Loucy (cell line): ENCODE results near the gene SLC26A8.
"Not testable (repeated sequence)": the region's sequence is repeated elsewhere in the genome, so short reads cannot be mapped to it uniquely, and the experiment has no call there.

ENCODE experiments used
- H2AFZ ChIP-seq: fragments of 200-600 bp; sonication (generic); 2 replicates; pipeline ENCODE4 v1.6.0; 2016; ENCODE audit warnings: antibody characterized with exemption, mild to moderate bottlenecking, low read length, moderate library complexity
- H3F3A ChIP-seq: fragments of 200-600 bp; 2 replicates; pipeline ENCODE4 v1.6.0; 2016; ENCODE audit warnings: antibody characterized with exemption, low read depth, mild to moderate bottlenecking
- H3K27me3 ChIP-seq: fragments of 200-600 bp; sonication (generic); 2 replicates; pipeline ENCODE4 v1.6.1; 2014; ENCODE audit warnings: low read length, mild to moderate bottlenecking; ENCODE audit not compliant: insufficient read depth, poor library complexity, severe bottlenecking
- H3K36me3 ChIP-seq: fragments of 200-600 bp; sonication (generic); 2 replicates; pipeline ENCODE4 v1.6.1; 2016; ENCODE audit warnings: low read length; ENCODE audit not compliant: insufficient read depth
- H3K4me1 ChIP-seq: fragments of 200-600 bp; sonication (generic); 2 replicates; pipeline ENCODE4 v1.5.1; 2014; ENCODE audit warnings: low read length, mild to moderate bottlenecking; ENCODE audit not compliant: insufficient read depth, poor library complexity, severe bottlenecking
- H3K4me2 ChIP-seq: fragments of 200-600 bp; sonication (generic); 2 replicates; pipeline ENCODE4 v1.6.0; 2014; ENCODE audit warnings: antibody characterized with exemption, low read length, low read depth, mild to moderate bottlenecking; ENCODE audit not compliant: poor library complexity, severe bottlenecking
- H3K4me3 ChIP-seq: fragments of 200-600 bp; sonication (generic); 2 replicates; pipeline ENCODE4 v1.5.1; 2014; ENCODE audit warnings: low read length, mild to moderate bottlenecking, mixed read lengths; ENCODE audit not compliant: poor library complexity, severe bottlenecking
- H3K79me2 ChIP-seq: fragments of 200-600 bp; sonication (generic); 2 replicates; pipeline ENCODE4 v1.6.1; 2014; ENCODE audit warnings: low read length; ENCODE audit not compliant: insufficient read depth
- H3K9ac ChIP-seq: fragments of 200-600 bp; sonication (generic); 2 replicates; pipeline ENCODE4 v1.6.0; 2014; ENCODE audit warnings: mild to moderate bottlenecking, low read depth, low read length, moderate library complexity; ENCODE audit not compliant: poor library complexity, severe bottlenecking
- H3K9me2 ChIP-seq: fragments of 200-600 bp; sonication (generic); replicated peaks from 2 replicates; pipeline ENCODE4 v1.6.1; 2016; ENCODE audit warnings: low read depth, low read length, mixed read lengths
- H3K9me3 ChIP-seq: fragments of 200-600 bp; sonication (generic); 2 replicates; pipeline ENCODE4 v1.6.1; 2014; ENCODE audit warnings: mild to moderate bottlenecking, antibody characterized with exemption, low read length, low read depth; ENCODE audit not compliant: insufficient read depth
- H4K20me1 ChIP-seq: fragments of 200-600 bp; sonication (generic); 2 replicates; pipeline ENCODE4 v1.6.0; 2014; ENCODE audit warnings: antibody characterized with exemption, low read length, mild to moderate bottlenecking; ENCODE audit not compliant: insufficient read depth, poor library complexity, severe bottlenecking
- CTCF ChIP-seq: fragments of 200-600 bp; sonication (generic); conservative IDR thresholded peaks from 2 replicates; pipeline ENCODE4 v1.5.1; 2014; ENCODE audit warnings: mild to moderate bottlenecking, antibody characterized with exemption, low read length
- EZH2phosphoT487 ChIP-seq: fragments of 200-600 bp; IDR thresholded peaks from 2 replicates; pipeline ENCODE4 v1.6.1; 2018; ENCODE audit warnings: antibody characterized with exemption, mild to moderate bottlenecking, moderate library complexity, borderline replicate concordance

SLC26A8 gene

DNA sequence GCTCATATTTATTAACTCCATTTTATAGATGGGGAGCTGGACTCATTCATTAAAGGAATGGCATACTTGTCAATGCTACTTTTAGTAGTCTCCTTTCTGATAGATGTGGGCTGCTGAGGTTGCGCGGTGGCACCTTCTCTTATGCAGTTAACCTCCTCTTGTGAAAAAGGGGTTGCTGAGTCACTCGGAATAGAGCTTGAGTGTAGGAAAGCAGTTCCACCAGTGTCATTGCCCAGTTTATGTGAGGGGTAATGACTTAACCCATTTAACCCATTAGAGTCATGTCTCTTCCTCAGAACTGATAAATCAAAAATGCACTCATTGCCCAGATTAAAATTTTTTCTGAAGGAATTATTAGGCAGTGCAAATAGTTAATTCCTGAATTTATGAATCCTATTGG is 9.5 kb upstream of the SLC26A8 start:
- H2AFZ ChIP-seq: no peak overlapping the region
- H3K79me2 ChIP-seq: peaks cover 100% of the 10 kb centered on the region
- TF ChIP-seq CTCF (no peak), EZH2phosphoT487 (no peak)
- H4K20me1 ChIP-seq: peaks cover 98% of the 10 kb centered on the region
- peak overlapping the region; percentile 85 for H3K4me2 ChIP-seq
- peaks cover 11% of the 10 kb centered on the region; the same call in 1 of the 2 replicates for H3K36me3 ChIP-seq
- H3K9me2 ChIP-seq: no peaks in the 10 kb centered on the region
- no peaks in the 10 kb centered on the region for H3K27me3 ChIP-seq
- H3K4me1 ChIP-seq: peaks cover 61% of the 10 kb centered on the region
- H3K9me3 ChIP-seq: no peaks in the 10 kb centered on the region
- peak overlapping the region; percentile 85 for H3K4me3 ChIP-seq
- peak overlapping the region; percentile 100 for H3K9ac ChIP-seq
- peaks cover 5% of the 10 kb centered on the region; the same call in 1 of the 2 replicates for H3F3A ChIP-seq

DNA sequence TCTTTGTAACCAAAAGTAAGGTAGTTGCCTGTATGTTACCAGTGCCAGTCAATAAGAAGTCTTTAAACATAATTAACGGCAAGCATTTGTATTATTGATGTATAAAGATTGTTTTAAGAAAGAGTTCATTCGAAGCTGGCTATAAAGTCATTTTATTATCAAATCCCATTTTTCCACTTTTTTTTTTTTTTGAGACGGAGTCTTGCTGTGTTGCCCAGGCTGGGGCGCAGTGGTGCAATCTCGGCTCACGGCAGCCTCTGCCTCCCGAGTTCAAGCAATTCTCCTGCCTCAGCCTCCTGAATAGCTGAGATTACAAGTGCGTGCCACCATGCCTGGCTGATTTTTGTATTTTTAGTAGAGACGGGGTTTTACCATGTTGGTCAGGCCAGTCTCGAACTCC is 8.7 kb upstream of the SLC26A8 start:
- peaks cover 96% of the 10 kb centered on the region for H4K20me1 ChIP-seq
- peak overlapping the region; percentile 85 for H3K4me3 ChIP-seq
- H3K9me3 ChIP-seq: not testable (repeated sequence)

DNA sequence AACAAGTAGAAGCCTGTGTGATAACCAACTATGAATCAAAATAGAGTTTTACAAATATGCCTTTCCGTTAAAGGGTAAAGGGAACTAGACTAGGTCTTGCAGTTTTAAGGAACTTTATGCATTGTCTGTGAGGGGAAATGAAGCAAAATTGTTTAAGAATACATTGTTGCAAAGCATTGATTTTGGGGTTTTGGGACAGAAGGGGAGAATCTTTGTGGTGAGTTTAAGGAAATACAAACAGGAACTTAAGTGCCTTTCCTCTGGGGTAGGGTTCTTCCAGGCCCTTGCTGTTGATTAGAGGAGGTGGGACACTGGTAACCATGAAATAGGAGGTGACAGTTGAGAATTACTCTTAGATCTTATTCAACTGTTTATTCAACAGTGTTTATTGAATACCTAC is 7.8 kb upstream of the SLC26A8 start:
- peak overlapping the region; percentile 85 for H3K4me2 ChIP-seq
- TF ChIP-seq EZH2phosphoT487 (no peak), CTCF (no peak)
- H3F3A ChIP-seq: peaks cover 10% of the 10 kb centered on the region
- H3K9ac ChIP-seq: peak overlapping the region; percentile 100
- H2AFZ ChIP-seq: no peak overlapping the region
- H3K4me1 ChIP-seq: peaks cover 44% of the 10 kb centered on the region
- H3K4me3 ChIP-seq: peak overlapping the region; percentile 85
- H4K20me1 ChIP-seq: peaks cover 91% of the 10 kb centered on the region
- peaks cover 9% of the 10 kb centered on the region for H3K27me3 ChIP-seq
- H3K9me3 ChIP-seq: no peaks in the 10 kb centered on the region
- no peaks in the 10 kb centered on the region for H3K9me2 ChIP-seq
- peaks cover 97% of the 10 kb centered on the region for H3K79me2 ChIP-seq
- peaks cover 5% of the 10 kb centered on the region; the same call in 1 of the 2 replicates for H3K36me3 ChIP-seq

More for the DNA sequence above, 8.7 kb upstream of the SLC26A8 start:
- Histone ChIP-seq H3F3A (peaks cover 10% of the 10 kb centered on the region), H3K79me2 (peaks cover 100% of the 10 kb centered on the region), H3K9ac (peak overlapping the region; percentile 100), H3K4me2 (peak overlapping the region; percentile 85), H3K4me1 (peaks cover 53% of the 10 kb centered on the region)
- H2AFZ ChIP-seq, H3K27me3 ChIP-seq, H3K9me2 ChIP-seq, H3K36me3 ChIP-seq: not testable (repeated sequence)

DNA sequence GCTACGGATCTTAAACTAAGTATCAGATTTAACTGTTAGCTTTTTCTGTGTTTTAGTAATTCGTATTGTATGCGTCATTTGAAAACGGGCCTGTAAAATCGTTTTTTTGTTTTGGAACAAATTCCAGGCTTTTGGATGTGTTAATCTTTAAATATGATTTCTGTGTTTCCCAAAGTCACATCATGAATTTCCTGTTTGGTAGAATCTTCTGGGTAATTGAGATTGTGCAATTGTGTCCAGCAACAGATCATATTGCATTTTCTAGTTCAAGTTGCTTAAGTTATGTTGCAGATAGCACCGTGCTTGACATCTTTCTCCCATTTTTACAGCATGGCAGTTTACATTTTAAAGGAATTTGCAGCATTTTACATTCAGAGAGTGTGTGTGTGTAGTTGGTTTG is 5.0 kb upstream of the SLC26A8 start:
- Histone ChIP-seq H3K4me3 (peak overlapping the region; percentile 85), H2AFZ (no peak overlapping the region), H3K9ac (peak overlapping the region; percentile 100), H4K20me1 (peaks cover 65% of the 10 kb centered on the region), H3K9me2 (no peaks in the 10 kb centered on the region), H3K4me2 (peak overlapping the region; percentile 85), H3K79me2 (peaks cover 69% of the 10 kb centered on the region), H3F3A (peaks cover 10% of the 10 kb centered on the region), H3K9me3 (no peaks in the 10 kb centered on the region), H3K36me3 (no peaks in the 10 kb centered on the region), H3K4me1 (peaks cover 29% of the 10 kb centered on the region), H3K27me3 (peaks cover 9% of the 10 kb centered on the region)
- no peak for TF ChIP-seq CTCF
- TF ChIP-seq EZH2phosphoT487: no peak
